GM10847 (cell line): ENCODE results near the gene GATA2.

Experiments used
- POLR2A ChIP-seq: IDR thresholded peaks from 2 replicates; pipeline ENCODE4 v1.6.1; 2011; ENCODE audit not compliant: insufficient read length; ENCODE audit errors: extremely low read depth

The GATA2 gene

GRCh38 chr3:128485282-128486204 lies 7.5 kb downstream of the GATA2 start:
- no peak for TF ChIP-seq POLR2A

GRCh38 chr3:128484404-128485281 lies 8.4 kb downstream of the GATA2 start:
- TF ChIP-seq POLR2A = no peak

GRCh38 chr3:128483657-128484403 lies 9.2 kb downstream of the GATA2 start:
- TF ChIP-seq POLR2A = no peak

DNA sequence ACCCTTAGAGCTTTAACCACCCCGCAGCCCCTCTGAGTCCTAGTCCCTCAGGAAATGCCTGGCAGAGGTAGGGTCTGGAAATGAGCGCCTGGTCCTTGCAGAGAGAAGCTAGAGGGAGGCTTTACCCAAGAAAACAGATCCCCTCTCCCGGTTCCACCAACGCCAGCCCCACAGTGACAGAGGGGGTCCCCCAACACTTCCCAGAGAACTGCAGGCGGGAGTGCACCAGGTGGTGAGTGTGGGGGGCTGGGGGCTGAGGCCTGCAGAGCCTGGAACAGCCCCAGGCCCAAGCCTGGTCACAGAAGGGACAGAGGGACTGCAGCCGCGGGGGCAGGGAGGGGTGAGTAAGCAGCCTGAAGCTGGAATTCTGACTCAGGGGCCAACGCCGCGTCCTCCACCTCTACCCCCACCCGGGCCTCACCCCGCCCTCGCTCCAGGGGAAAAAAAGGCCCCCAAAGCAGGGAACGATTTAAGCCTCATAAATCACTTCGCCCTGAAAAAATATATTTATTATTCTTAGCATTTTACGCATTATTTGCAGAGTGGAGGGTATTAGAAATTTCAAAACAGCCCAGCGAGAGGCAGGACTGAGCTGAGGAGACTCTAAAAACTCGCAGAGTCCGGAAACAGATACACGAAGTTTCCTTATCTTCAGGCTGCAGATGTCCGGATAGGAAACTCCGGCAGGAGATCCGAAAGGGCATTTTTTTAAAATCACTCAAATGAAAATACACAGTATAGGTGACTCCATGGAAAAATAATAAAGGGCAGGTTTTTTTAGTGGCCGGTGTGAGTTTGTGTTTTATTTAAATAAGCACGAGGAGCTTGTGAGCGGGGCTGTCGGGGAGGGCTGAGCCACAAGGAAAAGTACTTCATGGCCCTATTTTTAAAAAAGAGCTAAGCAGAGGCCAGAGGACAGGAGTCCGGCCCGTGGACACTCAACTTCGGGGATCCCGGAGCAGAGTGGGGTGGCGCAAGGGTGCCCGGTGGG lies 10.0 kb downstream of the GATA2 start:
- TF ChIP-seq POLR2A = no peak

DNA sequence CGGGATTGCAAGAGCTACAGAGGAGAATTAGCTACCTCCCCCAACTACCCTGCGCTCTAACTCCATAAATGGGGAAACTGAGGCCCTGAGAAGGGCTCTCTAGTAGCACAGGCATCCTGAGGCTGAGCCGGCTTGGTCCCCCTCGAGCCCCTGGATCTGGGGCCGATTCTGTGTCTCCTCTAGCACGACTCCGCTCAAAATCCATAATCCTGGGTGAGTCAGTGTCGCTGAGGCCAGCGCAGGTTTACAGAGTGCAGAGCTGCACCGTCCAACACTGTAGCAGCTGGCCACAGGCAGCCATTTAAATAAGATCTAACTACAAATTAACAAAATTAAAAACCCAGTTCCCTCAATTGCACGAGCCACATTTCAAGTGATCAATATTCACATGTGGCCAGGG lies 10.8 kb downstream of the GATA2 start:
- no peak for TF ChIP-seq POLR2A

DNA sequence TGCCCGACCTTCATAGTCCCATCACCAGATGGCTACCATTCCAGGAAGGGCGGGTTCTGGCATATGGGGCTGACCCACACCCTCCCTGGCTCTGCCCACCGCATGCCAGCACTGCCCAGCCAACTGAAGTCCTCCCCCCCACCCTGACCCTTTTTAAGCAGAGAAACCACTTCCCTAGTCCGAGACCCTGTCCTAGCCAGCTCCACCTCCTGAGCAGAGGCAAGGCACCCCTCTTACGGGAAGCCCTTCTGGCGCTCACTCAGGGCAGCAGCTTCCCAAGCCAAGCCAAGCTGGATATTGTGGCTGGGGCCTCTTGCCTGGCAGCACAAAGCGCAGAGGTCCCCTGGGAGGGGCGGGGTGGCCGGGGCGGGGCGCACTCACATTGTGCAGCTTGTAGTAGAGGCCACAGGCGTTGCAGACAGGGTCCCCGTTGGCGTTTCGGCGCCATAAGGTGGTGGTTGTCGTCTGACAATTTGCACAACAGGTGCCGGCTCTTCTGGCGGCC lies 11.5 kb downstream of the GATA2 start:
- TF ChIP-seq POLR2A = no peak

- no peak for TF ChIP-seq POLR2A
These were observed 12.1 kb downstream of the GATA2 start for GRCh38 chr3:128480717-128481437.

DNA sequence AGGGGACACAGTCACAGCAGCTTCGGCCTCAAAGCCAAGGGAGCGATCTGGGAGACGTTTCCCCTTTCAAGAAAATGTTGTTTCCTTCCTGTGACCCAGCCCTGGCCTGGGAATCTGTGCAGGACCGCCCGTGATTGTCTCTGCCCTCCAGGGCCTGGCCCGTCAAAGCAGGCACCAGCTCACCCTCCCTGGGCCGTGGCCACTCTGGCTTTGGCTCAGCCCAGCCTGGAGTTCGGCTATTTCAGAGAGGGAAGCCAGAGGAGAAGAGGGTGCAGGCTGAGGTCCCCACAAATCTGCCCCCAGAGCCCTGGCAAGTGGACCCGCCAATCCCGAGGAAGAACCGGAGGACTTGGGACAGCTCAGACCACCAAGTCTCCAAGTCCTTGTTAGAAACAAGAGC lies 12.7 kb downstream of the GATA2 start:
- TF ChIP-seq POLR2A = no peak

- TF ChIP-seq POLR2A = no peak
These were observed 13.4 kb downstream of the GATA2 start for GRCh38 chr3:128479558-128480086.

- TF ChIP-seq POLR2A = no peak
These were observed 14.2 kb downstream of the GATA2 start for GRCh38 chr3:128478576-128479506.

DNA sequence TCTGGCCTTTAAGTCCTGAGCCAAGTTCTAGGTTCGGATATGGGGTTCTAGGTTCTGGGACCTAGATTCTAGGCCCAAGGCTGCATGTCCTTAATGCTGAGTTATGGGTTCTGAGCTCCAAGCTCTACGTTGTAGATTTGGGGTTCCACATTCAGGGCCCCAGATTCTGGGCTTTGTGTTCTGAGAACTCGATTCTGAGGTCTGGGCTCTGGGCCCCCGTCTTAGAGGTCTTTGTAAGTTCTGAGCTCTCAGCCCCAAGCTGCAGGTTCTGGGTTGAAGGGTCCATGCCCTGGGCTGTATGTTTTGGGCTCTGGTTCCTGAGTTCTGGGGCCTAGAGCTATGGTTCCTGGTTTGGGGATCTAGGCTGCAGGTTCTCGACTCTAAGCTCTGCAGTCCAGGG lies 16.3 kb downstream of the GATA2 start:
- TF ChIP-seq POLR2A = no peak

DNA sequence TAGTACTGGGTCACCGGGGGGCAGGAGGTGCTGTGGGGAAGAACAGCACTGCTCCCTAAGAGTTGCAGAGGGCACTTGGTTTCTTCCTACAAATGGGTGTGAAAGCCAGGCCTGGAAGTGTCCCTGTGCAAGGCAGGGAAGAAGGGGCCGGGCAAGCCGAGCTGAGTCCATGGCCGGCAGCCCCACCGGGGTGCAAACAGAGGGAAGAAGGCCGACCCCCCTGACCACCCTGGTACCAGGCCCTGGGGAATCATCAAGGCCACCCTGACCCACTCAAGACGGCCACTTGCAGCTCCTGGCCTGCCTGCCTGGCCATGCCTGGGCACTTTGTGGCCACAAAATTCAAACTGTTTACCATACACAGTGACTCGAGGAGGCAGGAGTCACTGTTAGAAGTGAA lies 17.6 kb downstream of the GATA2 start:
- no peak for TF ChIP-seq POLR2A
